Stomach (tissue), 9 donors: ENCODE data around the gene GPC5. TPM values are rescaled to one million over a fixed set of nuclear protein-coding genes. Genes with fewer than 3 reads are reported as not detected.

Experiments used
- DNase-seq, 2 donors: peaks; one replicate each; pipeline versions ENCODE4 v3.0.0 to v3.0.0-alpha.2; 2013 to 2019
- H3K27ac ChIP-seq, 5 donors: fragments of 200-600 bp in 4 of 5; sonication (generic) in 4 of 5; one replicate each; pipeline ENCODE4 v1.5.1; 2013 to 2019; ENCODE audit warnings: mild to moderate bottlenecking in 1 of 5, moderate library complexity in 1 of 5
- H3K27me3 ChIP-seq, 3 donors: fragments of 200-600 bp; sonication (generic); one replicate each; pipeline ENCODE4 v1.5.1; 2017 to 2019; ENCODE audit warnings: mixed run types in 1 of 3
- H3K36me3 ChIP-seq, 4 donors: fragments of 200-600 bp; sonication (generic); 1 replicate in 3 of 4; 2 replicates in 1 of 4; pipeline ENCODE4 v1.5.1; 2016 to 2019
- H3K4me1 ChIP-seq, 4 donors: fragments of 200-600 bp; sonication (generic); one replicate each; pipeline ENCODE4 v1.5.1; 2016 to 2019
- H3K4me3 ChIP-seq, 4 donors: fragments of 200-600 bp; sonication (generic) in 3 of 4; one replicate each; pipeline ENCODE4 v1.5.1; 2016 to 2019; ENCODE audit warnings: mild to moderate bottlenecking in 1 of 4
- H3K9me3 ChIP-seq, 4 donors: fragments of 200-600 bp; sonication (generic); one replicate each; pipeline ENCODE4 v1.5.1; 2016 to 2019
- CTCF ChIP-seq, 7 experiments: fragments of 450-650 bp in 4 of 7; fragments of 200-600 bp in 3 of 7; sonication (generic) in 3 of 7; IDR thresholded peaks; one replicate each; pipeline ENCODE4 v1.5.1; 2016 to 2019; ENCODE audit warnings: antibody characterized with exemption in 7 of 7, control low read depth in 2 of 7, mild to moderate bottlenecking in 1 of 7
- EP300 ChIP-seq: sonication (generic); formaldehyde crosslinking; IDR thresholded peaks from one replicate; pipeline ENCODE4 v1.6.1; 2017; ENCODE audit warnings: antibody characterized with exemption
- POLR2A ChIP-seq, 4 donors: fragments of 450-650 bp; IDR thresholded peaks; one replicate each; pipeline ENCODE4 v1.6.1; 2016; ENCODE audit warnings: antibody characterized with exemption in 4 of 4, control low read depth in 2 of 4, mild to moderate bottlenecking in 1 of 4, moderate library complexity in 1 of 4
- POLR2AphosphoS5 ChIP-seq, 3 donors: sonication (generic); formaldehyde crosslinking; IDR thresholded peaks; one replicate each; pipeline ENCODE4 v1.6.1; 2016; ENCODE audit warnings: antibody characterized with exemption in 3 of 3
- WGBS, 5 donors: extraction: QIAGEN DNeasy Blood & Tissue Kit in 3 of 5; methylation state at CpG; one replicate each; pipeline versions ENCODE4 v1.1.5 to v1.1.7; 2013 to 2018; 5-methylcytosine and 5-hydroxymethylcytosine counted together
- intact Hi-C: fragments of 100-400 bp; cut with DNase I; formaldehyde crosslinking; loops from one replicate; pipeline ENCODE4 v1.15.1; 2023; ENCODE audit warnings: low total_unique reads
- polyA plus RNA-seq, 3 donors: library from polyadenylated mRNA; stranded (reverse); fragments of 200-250 nt; gene quantifications; one replicate each; pipeline ENCODE4 v1.2.3, GENCODE V29; 2013
- total RNA-seq, 5 donors: library from RNA; depleted of rRNA; stranded (reverse); fragments of >200 nt; gene quantifications; one replicate each; pipeline versions ENCODE4 v1.1.0 to v1.2.3, GENCODE V29; 2014 to 2016
- donor health status: healthy with polysubstance abuse.
- donor health status: Bipolar disorder and iron deficiency.
- donor health status: healthy.

Gene GPC5
- total and polyA plus RNA-seq, 8 donors, result 0.87 to 2.8 TPM; not detected in 6

GRCh38 chr13:92164822-92165221 lies 766.4 kb downstream of the GPC5 start:
- no peak overlapping the region for H3K4me3 ChIP-seq
- TF ChIP-seq POLR2A (IDR thresholded peaks at IDR 0.05) (no peak), EP300 (no peak), CTCF (IDR thresholded peaks at IDR 0.05) (no peak), POLR2AphosphoS5 (IDR thresholded peaks at IDR 0.05) (no peak)
- H3K4me1 ChIP-seq, result no peaks in the 10 kb centered on the region
- intact Hi-C loops, result no loop called here
- H3K27me3 ChIP-seq, result no peaks in the 10 kb centered on the region
- H3K36me3 ChIP-seq, result no peaks in the 10 kb centered on the region
- 62 to 76% (median 73%) methylated on average over 4 to 5 of the region's 5 CpGs for WGBS, 5 donors
- H3K27ac ChIP-seq, result no peak overlapping the region
- DNase-seq, result no peak
- H3K9me3 ChIP-seq, result no peaks in the 10 kb centered on the region

- 58 to 81% (median 78%) methylated on average over 1 of the region's 1 CpG for WGBS, 5 donors
- no peaks in the 10 kb centered on the region for H3K4me1 ChIP-seq
- H3K27me3 ChIP-seq, result no peaks in the 10 kb centered on the region
- intact Hi-C loops, result no loop called here
- no peaks in the 10 kb centered on the region for H3K9me3 ChIP-seq
- no peaks in the 10 kb centered on the region for H3K36me3 ChIP-seq
- H3K4me3 ChIP-seq, result no peak overlapping the region
- no peak overlapping the region for H3K27ac ChIP-seq
- TF ChIP-seq CTCF (IDR thresholded peaks at IDR 0.05) (no peak), POLR2AphosphoS5 (IDR thresholded peaks at IDR 0.05) (no peak), POLR2A (IDR thresholded peaks at IDR 0.05) (no peak), EP300 (no peak)
- DNase-seq, result no peak
These were observed 773.8 kb downstream of the GPC5 start for GRCh38 chr13:92172191-92172590.

- TF ChIP-seq POLR2A (IDR thresholded peaks at IDR 0.05), result no peak
- TF ChIP-seq EP300, result no peak
- TF ChIP-seq POLR2AphosphoS5 (IDR thresholded peaks at IDR 0.05), result no peak
- no peak overlapping the region for H3K4me3 ChIP-seq
- H3K9me3 ChIP-seq, result no peaks in the 10 kb centered on the region
- no peaks in the 10 kb centered on the region for H3K4me1 ChIP-seq
- H3K27ac ChIP-seq, result no peak overlapping the region
- DNase-seq, result no peak
- intact Hi-C loops, result no loop called here
- WGBS, 5 donors, result 83 to 94% (median 93%) methylated on average over 2 of the region's 2 CpGs
- no peaks in the 10 kb centered on the region for H3K36me3 ChIP-seq
- no peaks in the 10 kb centered on the region for H3K27me3 ChIP-seq
These were observed 774.8 kb downstream of the GPC5 start for GRCh38 chr13:92173254-92173653.

- TF ChIP-seq POLR2AphosphoS5 (IDR thresholded peaks at IDR 0.05) (no peak), CTCF (IDR thresholded peaks at IDR 0.05) (peak in 1 of 7 experiments; percentile 7), EP300 (no peak)
- no peak overlapping the region for H3K4me3 ChIP-seq
- intact Hi-C loops, result no loop called here
- no peaks in the 10 kb centered on the region for H3K4me1 ChIP-seq
- H3K27me3 ChIP-seq, result no peaks in the 10 kb centered on the region
- WGBS, 5 donors, result 10 to 14% (median 12%) methylated on average over 4 of the region's 4 CpGs
- no peak overlapping the region for H3K27ac ChIP-seq
- DNase-seq, result peak in 1 of 2 donors; percentile 78
- no peaks in the 10 kb centered on the region for H3K36me3 ChIP-seq
- H3K9me3 ChIP-seq, result no peaks in the 10 kb centered on the region
These were observed 776.9 kb downstream of the GPC5 start for GRCh38 chr13:92175330-92175729.

- no peak for TF ChIP-seq POLR2AphosphoS5 (IDR thresholded peaks at IDR 0.05)
- TF ChIP-seq CTCF (IDR thresholded peaks at IDR 0.05), result no peak
- TF ChIP-seq EP300, result no peak
- no peak for TF ChIP-seq POLR2A (IDR thresholded peaks at IDR 0.05)
- intact Hi-C loops, result no loop called here
- Histone ChIP-seq H3K27me3 (no peaks in the 10 kb centered on the region), H3K4me1 (no peaks in the 10 kb centered on the region), H3K27ac (no peak overlapping the region), H3K9me3 (no peaks in the 10 kb centered on the region), H3K4me3 (no peak overlapping the region), H3K36me3 (no peaks in the 10 kb centered on the region)
- 77 to 86% (median 82%) methylated on average over 5 of the region's 5 CpGs for WGBS, 5 donors
- no peak for DNase-seq
These were observed 779.5 kb downstream of the GPC5 start for GRCh38 chr13:92177966-92178365.
